SJCRH30 (cell line): ENCODE data around the gene NEDD4L. TPM values are rescaled to one million over a fixed set of nuclear protein-coding genes. Genes with fewer than 3 reads are reported as not detected.
A peak's percentile ranks its signal among the peaks of the same experiment; 100 is the strongest.

Experiments
- DNase-seq, 2 experiments: peaks; one replicate each; pipeline ENCODE4 v3.0.0-alpha.2; 2015 to 2020
- H3K27ac ChIP-seq: fragments of 250-450 bp; sonication (Bioruptor Pico); 2 replicates; pipeline ENCODE4 v1.5.1; 2020; ENCODE audit warnings: mild to moderate bottlenecking, moderate library complexity
- H3K27me3 ChIP-seq: fragments of 250-450 bp; sonication (Bioruptor Pico); 2 replicates; pipeline ENCODE4 v1.5.1; 2020; ENCODE audit warnings: mild to moderate bottlenecking, moderate library complexity
- H3K36me3 ChIP-seq: fragments of 250-450 bp; sonication (Bioruptor Pico); 2 replicates; pipeline ENCODE4 v1.5.1; 2020; ENCODE audit warnings: mild to moderate bottlenecking, moderate library complexity
- H3K4me1 ChIP-seq: fragments of 250-450 bp; sonication (Bioruptor Pico); 2 replicates; pipeline ENCODE4 v1.5.1; 2020; ENCODE audit warnings: mild to moderate bottlenecking, moderate library complexity
- H3K4me3 ChIP-seq: fragments of 250-450 bp; sonication (Bioruptor Pico); 2 replicates; pipeline ENCODE4 v1.5.1; 2020; ENCODE audit warnings: mild to moderate bottlenecking, moderate library complexity
- H3K9me3 ChIP-seq: fragments of 250-450 bp; sonication (Bioruptor Pico); replicated peaks from 2 replicates; pipeline ENCODE4 v1.5.1; 2020; ENCODE audit warnings: mild to moderate bottlenecking, moderate library complexity
- total RNA-seq: library from RNA; depleted of rRNA; stranded (reverse); fragments of >200 nt; shearing (Covaris generic); gene quantifications from 2 replicates; pipeline ENCODE4 v1.2.3, GENCODE V29; 2014

Gene NEDD4L
- total RNA-seq, 1 experiment from 2014 or later = 29.3 TPM

- Histone ChIP-seq H3K4me3 (no peak overlapping the region), H3K4me1 (no peaks in the 10 kb centered on the region), H3K9me3 (no peaks in the 10 kb centered on the region), H3K36me3 (no peaks in the 10 kb centered on the region), H3K27ac (no peak overlapping the region), H3K27me3 (no peaks in the 10 kb centered on the region)
- DNase-seq = no peak
Measured at GRCh38 chr18:58125183-58125582, 81.2 kb downstream of the NEDD4L start.

- Histone ChIP-seq H3K27ac (no peak overlapping the region), H3K27me3 (no peaks in the 10 kb centered on the region), H3K4me1 (no peaks in the 10 kb centered on the region), H3K9me3 (no peaks in the 10 kb centered on the region), H3K36me3 (no peaks in the 10 kb centered on the region), H3K4me3 (no peak overlapping the region)
- DNase-seq = no peak
Measured at GRCh38 chr18:58125756-58126155, 81.7 kb downstream of the NEDD4L start.

DNA sequence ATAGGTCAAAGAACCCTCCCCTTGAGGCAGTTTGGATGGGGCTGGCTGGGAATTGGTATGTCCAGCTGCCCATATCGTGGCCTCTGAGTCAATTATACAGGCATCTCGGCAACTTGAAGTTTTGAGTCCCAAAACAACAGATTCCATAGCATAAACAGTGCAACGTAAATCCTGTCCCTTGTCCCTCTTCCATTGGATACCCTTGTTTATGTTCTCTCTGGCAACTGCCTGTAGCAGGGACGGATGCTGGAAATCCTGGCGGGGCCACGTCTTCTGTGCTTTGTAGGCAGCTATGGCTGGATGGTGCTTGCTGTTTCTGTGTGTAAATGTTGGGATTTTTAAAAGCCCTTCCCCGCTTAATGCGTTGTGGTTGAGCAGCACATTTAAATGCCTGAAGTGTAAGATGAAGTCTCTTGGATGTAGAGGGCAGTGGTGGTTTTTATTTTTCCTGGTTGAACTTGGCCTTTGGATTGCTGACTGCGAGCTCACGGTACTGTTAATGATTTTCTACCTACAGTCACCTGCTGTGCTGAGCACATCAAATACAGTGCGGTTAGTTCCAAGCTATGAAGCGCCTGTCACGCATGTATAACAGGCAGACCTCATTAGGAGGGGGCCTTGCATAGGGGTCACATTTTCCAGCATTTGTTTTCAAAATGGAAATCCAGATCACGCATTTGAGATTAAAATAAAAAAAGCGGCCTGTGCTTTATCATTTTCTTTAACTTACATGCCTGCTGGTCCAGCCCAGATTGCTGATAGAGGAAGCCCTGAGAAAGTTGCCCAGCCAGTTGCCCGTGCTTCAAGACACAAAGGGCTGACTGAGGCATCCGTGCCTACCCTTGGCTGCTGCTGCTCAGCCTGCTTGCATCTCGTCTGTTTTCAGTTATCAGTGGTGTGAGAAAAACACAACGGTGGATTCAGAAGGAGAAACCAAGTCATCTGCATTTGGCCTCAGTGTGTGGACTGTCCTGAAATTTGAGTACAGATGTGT is 84.7 kb downstream of the NEDD4L start:
- no peaks in the 10 kb centered on the region for H3K4me1 ChIP-seq
- no peaks in the 10 kb centered on the region for H3K9me3 ChIP-seq
- DNase-seq = no peak
- no peak overlapping the region for H3K4me3 ChIP-seq
- no peaks in the 10 kb centered on the region for H3K27me3 ChIP-seq
- no peaks in the 10 kb centered on the region for H3K36me3 ChIP-seq
- H3K27ac ChIP-seq = no peak overlapping the region

- H3K9me3 ChIP-seq = no peaks in the 10 kb centered on the region
- no peaks in the 10 kb centered on the region for H3K27me3 ChIP-seq
- no peaks in the 10 kb centered on the region for H3K4me1 ChIP-seq
- H3K4me3 ChIP-seq = no peak overlapping the region
- no peak for DNase-seq
- no peak overlapping the region for H3K27ac ChIP-seq
- no peaks in the 10 kb centered on the region for H3K36me3 ChIP-seq
Measured at GRCh38 chr18:58132595-58133261, 88.7 kb downstream of the NEDD4L start.

- no peak overlapping the region for H3K27ac ChIP-seq
- H3K4me1 ChIP-seq = no peaks in the 10 kb centered on the region
- DNase-seq = no peak
- H3K27me3 ChIP-seq = no peaks in the 10 kb centered on the region
- H3K36me3 ChIP-seq = no peaks in the 10 kb centered on the region
- no peaks in the 10 kb centered on the region for H3K9me3 ChIP-seq
- no peak overlapping the region for H3K4me3 ChIP-seq
Measured at GRCh38 chr18:58135183-58135641, 91.2 kb downstream of the NEDD4L start.

GRCh38 chr18:58135701-58136331 is 91.8 kb downstream of the NEDD4L start:
- Histone ChIP-seq H3K4me3 (no peak overlapping the region), H3K27ac (no peak overlapping the region), H3K36me3 (no peaks in the 10 kb centered on the region), H3K27me3 (no peaks in the 10 kb centered on the region), H3K4me1 (no peaks in the 10 kb centered on the region), H3K9me3 (no peaks in the 10 kb centered on the region)
- DNase-seq = peak; percentile 32 to 73

- Histone ChIP-seq H3K27ac (no peak overlapping the region), H3K4me3 (no peak overlapping the region), H3K9me3 (no peaks in the 10 kb centered on the region), H3K4me1 (no peaks in the 10 kb centered on the region), H3K36me3 (no peaks in the 10 kb centered on the region), H3K27me3 (no peaks in the 10 kb centered on the region)
- DNase-seq = no peak
Measured at GRCh38 chr18:58136879-58137278, 92.9 kb downstream of the NEDD4L start.

- Histone ChIP-seq H3K36me3 (no peaks in the 10 kb centered on the region), H3K27ac (no peak overlapping the region), H3K4me1 (0 out of 2 replicates have a peak, but pooled peaks cover 5% of the 10 kb centered on the region), H3K4me3 (no peak overlapping the region), H3K27me3 (no peaks in the 10 kb centered on the region), H3K9me3 (no peaks in the 10 kb centered on the region)
- DNase-seq = no peak
Measured at GRCh38 chr18:58139459-58140386, 95.7 kb downstream of the NEDD4L start.

DNA sequence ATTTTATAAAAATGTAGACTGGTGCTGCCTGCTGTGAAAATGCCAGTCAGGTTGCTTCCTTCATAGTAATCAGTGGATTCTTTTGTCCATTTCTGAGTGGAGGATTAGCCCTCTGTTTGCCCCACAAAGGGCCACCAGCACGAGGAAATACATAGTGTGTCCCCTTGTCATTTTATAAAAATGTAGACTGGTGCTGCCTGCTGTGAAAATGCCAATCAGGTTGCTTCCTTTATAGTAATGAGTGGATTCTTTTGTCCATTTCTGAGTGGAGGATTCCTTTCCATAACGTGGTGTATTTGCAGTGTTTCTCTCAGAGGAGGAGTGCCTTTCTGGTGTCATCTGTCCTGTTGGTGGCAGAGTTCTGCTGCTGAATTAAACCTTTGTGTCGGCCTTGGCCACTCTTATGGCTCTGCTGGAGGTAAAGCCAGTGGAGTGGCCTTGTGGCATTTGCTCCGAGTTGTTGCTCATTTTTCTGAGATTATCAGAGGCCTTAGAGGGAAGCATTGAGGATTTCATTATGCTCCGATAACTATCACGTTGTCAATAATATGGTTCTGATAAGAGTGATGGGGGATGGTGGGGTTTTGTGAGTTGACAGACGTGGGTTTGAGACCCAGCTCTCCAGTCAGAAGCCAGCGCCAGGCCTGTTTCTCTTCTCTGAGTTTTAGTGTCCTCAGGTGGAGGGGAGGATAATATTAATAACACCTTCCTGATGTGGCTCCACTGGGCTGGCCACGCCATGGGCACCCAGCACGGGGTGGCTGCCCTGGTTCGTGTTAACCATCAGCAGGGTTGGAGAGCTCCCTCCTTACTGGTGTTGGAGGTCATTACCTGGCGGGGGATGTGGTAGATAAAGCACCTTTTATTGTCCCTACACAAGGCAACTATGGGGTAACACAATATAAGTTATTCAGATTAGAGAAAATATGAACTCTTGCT is 96.6 kb downstream of the NEDD4L start:
- Histone ChIP-seq H3K27ac (no peak overlapping the region), H3K36me3 (no peaks in the 10 kb centered on the region), H3K9me3 (no peaks in the 10 kb centered on the region), H3K4me1 (0 out of 2 replicates have a peak, but pooled peaks cover 5% of the 10 kb centered on the region), H3K27me3 (no peaks in the 10 kb centered on the region), H3K4me3 (no peak overlapping the region)
- no peak for DNase-seq

DNA sequence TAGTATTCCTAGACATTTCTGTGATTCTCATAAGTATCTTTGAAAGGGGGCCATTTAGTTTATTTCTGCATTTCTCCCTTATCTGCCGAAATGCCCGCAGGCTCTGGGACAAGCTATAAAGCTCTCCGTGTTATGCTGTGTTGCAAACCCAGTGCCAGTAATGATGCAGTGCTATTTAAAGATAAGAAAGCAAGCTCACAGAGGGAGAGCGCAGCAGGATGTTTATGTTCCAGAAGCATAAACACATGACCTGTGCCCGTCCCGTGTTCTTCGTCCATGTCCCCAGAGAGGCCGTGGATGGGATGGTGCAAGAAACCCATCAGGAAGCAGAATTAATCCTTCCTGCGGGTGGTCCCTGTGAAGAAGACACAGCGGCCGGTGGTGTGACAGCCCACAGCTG is 99.4 kb downstream of the NEDD4L start:
- no peak overlapping the region for H3K27ac ChIP-seq
- no peaks in the 10 kb centered on the region for H3K27me3 ChIP-seq
- peak; percentile 60 to 73 for DNase-seq
- no peaks in the 10 kb centered on the region for H3K36me3 ChIP-seq
- no peak overlapping the region for H3K4me3 ChIP-seq
- no peaks in the 10 kb centered on the region for H3K9me3 ChIP-seq
- H3K4me1 ChIP-seq = 0 out of 2 replicates have a peak, but pooled peaks cover 5% of the 10 kb centered on the region

DNA sequence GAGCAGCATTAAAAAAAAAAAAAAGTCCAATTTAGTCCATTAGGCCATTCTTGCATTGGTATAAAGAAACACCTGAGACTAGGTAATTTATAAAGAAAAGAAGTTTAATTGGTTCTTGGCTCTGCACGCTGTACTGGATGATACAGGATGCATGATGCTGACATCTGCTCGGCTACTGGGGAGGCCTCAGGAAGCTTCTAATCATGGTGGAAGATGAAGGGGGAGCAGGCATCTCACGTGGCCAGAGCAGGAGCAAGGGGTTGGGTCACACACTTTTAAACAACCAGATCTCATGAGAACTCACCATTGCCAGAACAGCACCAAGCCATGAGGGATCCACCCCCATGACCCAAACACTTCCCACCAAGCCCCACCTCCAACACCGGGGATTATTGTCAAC is 100.1 kb downstream of the NEDD4L start:
- Histone ChIP-seq H3K4me3 (no peak overlapping the region), H3K27ac (no peak overlapping the region), H3K4me1 (0 out of 2 replicates have a peak, but pooled peaks cover 5% of the 10 kb centered on the region), H3K36me3 (no peaks in the 10 kb centered on the region), H3K27me3 (no peaks in the 10 kb centered on the region), H3K9me3 (no peaks in the 10 kb centered on the region)
- DNase-seq = no peak

DNA sequence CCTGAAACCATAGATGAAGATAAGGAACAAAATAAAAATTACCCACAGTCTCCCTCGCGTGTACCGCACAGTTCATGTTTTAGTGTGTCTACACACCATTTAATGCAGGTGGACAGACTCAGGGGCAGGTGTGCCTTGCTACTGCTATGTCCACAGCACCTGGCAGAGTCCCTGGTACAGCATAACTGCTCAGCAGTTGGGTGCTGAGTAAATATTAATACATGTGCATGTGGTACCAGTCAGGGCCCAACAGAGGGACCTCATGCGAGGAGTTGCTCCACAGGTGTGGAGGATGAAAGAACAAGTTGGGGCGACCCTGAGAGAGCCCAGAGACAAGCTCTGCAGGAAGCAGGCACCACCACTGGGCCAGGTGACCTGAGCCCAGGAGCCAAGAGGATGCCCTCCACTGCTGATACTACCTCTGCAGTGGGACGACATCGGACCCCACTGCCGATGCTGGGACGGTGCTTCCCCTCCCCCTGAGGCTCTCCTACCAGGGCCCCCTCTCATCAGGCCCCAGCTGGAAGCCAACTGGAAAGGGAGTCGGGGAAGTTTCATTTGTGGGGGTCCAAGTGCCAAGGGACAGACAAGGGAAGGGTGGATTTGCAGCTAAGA is 100.8 kb downstream of the NEDD4L start:
- H3K27me3 ChIP-seq = no peaks in the 10 kb centered on the region
- no peak for DNase-seq
- H3K4me3 ChIP-seq = no peak overlapping the region

GRCh38 chr18:58146099-58146498 is 102.1 kb downstream of the NEDD4L start:
- no peak for DNase-seq
- Histone ChIP-seq H3K4me1 (0 out of 2 replicates have a peak, but pooled peaks cover 5% of the 10 kb centered on the region), H3K27me3 (no peaks in the 10 kb centered on the region), H3K4me3 (no peak overlapping the region), H3K36me3 (no peaks in the 10 kb centered on the region), H3K27ac (no peak overlapping the region), H3K9me3 (no peaks in the 10 kb centered on the region)

More for the DNA sequence above, 100.8 kb downstream of the NEDD4L start:
- no peaks in the 10 kb centered on the region for H3K36me3 ChIP-seq
- H3K27ac ChIP-seq = no peak overlapping the region
- no peaks in the 10 kb centered on the region for H3K9me3 ChIP-seq
- H3K4me1 ChIP-seq = 0 out of 2 replicates have a peak, but pooled peaks cover 5% of the 10 kb centered on the region
